ENCODE data around the gene ZPBP.

GRCh38 chr7:50142425-50143017 is 49.5 kb upstream of the ZPBP start:
- TF ChIP-seq CTCF (conservative IDR thresholded peaks at IDR 0.05) (peak; percentile 86), EZH2 (IDR thresholded peaks at IDR 0.05; ENCODE audit: low read depth) (no peak)

All from PC-9 (cell line).